Colonic mucosa (tissue), 4 donors: Measurements from ENCODE around the gene SMURF2. TPM values are rescaled to one million over a fixed set of nuclear protein-coding genes. Genes with fewer than 3 reads are reported as not detected.

ENCODE experiments used
- DNase-seq: peaks from one replicate; pipeline ENCODE4 v3.0.0-alpha.2; 2020
- H3K27ac ChIP-seq: fragments of 200-600 bp; one replicate; pipeline ENCODE4 v1.8.0; 2021
- H3K27me3 ChIP-seq: fragments of 200-600 bp; one replicate; pipeline ENCODE4 v1.8.0; 2021
- H3K36me3 ChIP-seq: fragments of 200-600 bp; one replicate; pipeline ENCODE4 v1.8.0; 2021
- H3K4me1 ChIP-seq: fragments of 200-600 bp; one replicate; pipeline ENCODE4 v1.8.0; 2021; ENCODE audit warnings: mild to moderate bottlenecking
- H3K4me3 ChIP-seq: fragments of 200-600 bp; one replicate; pipeline ENCODE4 v1.8.0; 2021
- H3K9ac ChIP-seq, 2 donors: one replicate each; pipeline ENCODE4 v1.7.0; 2013; ENCODE audit warnings: control low read depth in 2 of 2, low read depth in 2 of 2, low read length in 2 of 2
- H3K9me3 ChIP-seq: fragments of 200-600 bp; one replicate; pipeline ENCODE4 v1.8.0; 2021
- CTCF ChIP-seq: fragments of 200-600 bp; IDR thresholded peaks from one replicate; pipeline ENCODE4 v1.8.0; 2022; ENCODE audit warnings: antibody characterized with exemption, mild to moderate bottlenecking
- intact Hi-C: fragments of 100-400 bp; cut with DNase I; formaldehyde crosslinking; loops from one replicate; pipeline ENCODE4 v1.14.1; 2022
- total RNA-seq, 2 donors: library from RNA; stranded (reverse); fragmentation: NEBNext Ultra II Directional in 1 of 2; extraction: Animal tissue kit (Norgen Biotek cat#: 25700) in 1 of 2; gene quantifications; one replicate each; pipeline ENCODE4 v1.2.1, GENCODE V29; 2021
- donor health status: healthy.
- donor health status: DM: no; HTN: no; CAD: no.
- donor health status: DM: no; HTN: no; CAD: no.

The SMURF2 gene
- total RNA-seq, 2 donors from 2014 or later = 10.6 to 18.6 TPM

GRCh38 chr17:64507413-64507782, 154.7 kb downstream of the SMURF2 start:
- H3K36me3 ChIP-seq = peaks cover 13% of the 10 kb centered on the region
- peak; percentile 24 for TF ChIP-seq CTCF
- peaks cover 8% of the 10 kb centered on the region for H3K4me1 ChIP-seq

GRCh38 chr17:64506576-64507412, 155.3 kb downstream of the SMURF2 start, which contains the start of gene CEP95:
CEP95 (plus strand) TSS chr17:64506977; CDS start chr17:64507098, 121 bp downstream.
- H3K36me3 ChIP-seq = peaks cover 18% of the 10 kb centered on the region

More at GRCh38 chr17:64507413-64507782, 154.7 kb downstream of the SMURF2 start:
- Histone ChIP-seq H3K27ac (peak overlapping the region; percentile 98), H3K9ac (peak overlapping the region; percentile 90 to 91), H3K4me3 (peak overlapping the region; percentile 89), H3K9me3 (no peaks in the 10 kb centered on the region), H3K27me3 (no peaks in the 10 kb centered on the region)
- intact Hi-C loops = no loop called here
- DNase-seq = peak; percentile 44

GRCh38 chr17:64506201-64506575, 155.9 kb downstream of the SMURF2 start, which contains the start of gene DDX5:
DDX5 (minus strand) TSS chr17:64506289; CDS start chr17:64506119, 170 bp downstream.
- no peak for TF ChIP-seq CTCF
- Histone ChIP-seq H3K27ac (peak within 1 kb of the TSS; percentile 98), H3K4me3 (peak within 1 kb of the TSS; percentile 89), H3K27me3 (no peaks in the 10 kb centered on the region), H3K9me3 (no peaks in the 10 kb centered on the region), H3K9ac (peak within 1 kb of the TSS; percentile 98 to 99), H3K36me3 (peaks cover 23% of the 10 kb centered on the region), H3K4me1 (peaks cover 8% of the 10 kb centered on the region)
- intact Hi-C loops = no loop called here
- peak; percentile 98 for DNase-seq

More at GRCh38 chr17:64506576-64507412, 155.3 kb downstream of the SMURF2 start, which contains the start of gene CEP95:
- peak; percentile 95 for DNase-seq
- no peaks in the 10 kb centered on the region for H3K9me3 ChIP-seq
- H3K4me3 ChIP-seq = peak within 1 kb of the TSS; percentile 89
- no peaks in the 10 kb centered on the region for H3K27me3 ChIP-seq
- H3K4me1 ChIP-seq = peaks cover 8% of the 10 kb centered on the region
- peak within 1 kb of the TSS; percentile 98 to 99 for H3K9ac ChIP-seq
- peak within 1 kb of the TSS; percentile 98 for H3K27ac ChIP-seq
- TF ChIP-seq CTCF = no peak
- intact Hi-C loops = no loop called here

GRCh38 chr17:64505340-64506200, 156.5 kb downstream of the SMURF2 start:
- Histone ChIP-seq H3K9ac (peak overlapping the region; percentile 98 to 99), H3K27ac (peak overlapping the region; percentile 98), H3K4me1 (peaks cover 8% of the 10 kb centered on the region), H3K4me3 (peak overlapping the region; percentile 89), H3K27me3 (no peaks in the 10 kb centered on the region), H3K36me3 (peaks cover 29% of the 10 kb centered on the region), H3K9me3 (no peaks in the 10 kb centered on the region)
- intact Hi-C loops = no loop called here
- TF ChIP-seq CTCF = no peak
- DNase-seq = peak; percentile 92

GRCh38 chr17:64504769-64505339, 157.3 kb downstream of the SMURF2 start:
- TF ChIP-seq CTCF = no peak
- Histone ChIP-seq H3K9me3 (no peaks in the 10 kb centered on the region), H3K4me1 (peaks cover 8% of the 10 kb centered on the region), H3K36me3 (peaks cover 36% of the 10 kb centered on the region), H3K9ac (peak overlapping the region; percentile 98 to 99), H3K27ac (peak overlapping the region; percentile 98), H3K27me3 (no peaks in the 10 kb centered on the region), H3K4me3 (peak overlapping the region; percentile 89)
- no peak for DNase-seq
- intact Hi-C loops = no loop called here
